Astrocyte (in vitro differentiated cells and primary cell): Measurements from ENCODE around the gene CDH13. TPM values are rescaled to one million over a fixed set of nuclear protein-coding genes. Genes with fewer than 3 reads are reported as not detected.

Source experiments
- DNase-seq: peaks from one replicate; pipeline ENCODE4 v3.0.0-alpha.2; 2010; ENCODE audit warnings: low read depth
- FAIRE-seq: peaks from 2 replicates; lab custom pipeline; 2011; peaks lifted over from hg19 to GRCh38; lab: Jason Lieb, UNC
- H2AFZ ChIP-seq: 2 replicates; pipeline ENCODE4 v1.6.0; 2012; ENCODE audit warnings: low read depth, low read length, inconsistent platforms
- H3K27ac ChIP-seq: 2 replicates; pipeline ENCODE4 v1.5.1; 2011; ENCODE audit warnings: low read depth, low read length, inconsistent platforms
- H3K27me3 ChIP-seq: 2 replicates; pipeline ENCODE4 v1.6.0; 2011; ENCODE audit warnings: low read length, inconsistent platforms; ENCODE audit not compliant: insufficient read depth
- H3K36me3 ChIP-seq: 2 replicates; pipeline ENCODE4 v1.5.1; 2011; ENCODE audit warnings: low read length, inconsistent platforms; ENCODE audit not compliant: insufficient read depth
- H3K4me1 ChIP-seq: 2 replicates; pipeline ENCODE4 v1.5.1; 2011; ENCODE audit warnings: low read length, inconsistent platforms; ENCODE audit not compliant: insufficient read depth
- H3K4me2 ChIP-seq: 2 replicates; pipeline ENCODE4 v1.6.0; 2012; ENCODE audit warnings: low read length, inconsistent platforms
- H3K4me3 ChIP-seq: 2 replicates; pipeline ENCODE4 v1.5.1; 2011; ENCODE audit warnings: low read depth, mild to moderate bottlenecking, low read length, inconsistent platforms; ENCODE audit not compliant: insufficient read depth
- H3K79me2 ChIP-seq: 2 replicates; pipeline ENCODE4 v1.6.0; 2012; ENCODE audit warnings: mild to moderate bottlenecking, low read length, inconsistent platforms; ENCODE audit not compliant: insufficient read depth
- H3K9ac ChIP-seq: 2 replicates; pipeline ENCODE4 v1.6.0; 2012; ENCODE audit warnings: mild to moderate bottlenecking, low read length, inconsistent platforms
- H3K9me3 ChIP-seq: 2 replicates; pipeline ENCODE4 v1.5.1; 2012; ENCODE audit warnings: low read depth, mild to moderate bottlenecking, low read length, inconsistent platforms; ENCODE audit not compliant: insufficient read depth
- H4K20me1 ChIP-seq: 2 replicates; pipeline ENCODE4 v1.6.0; 2012; ENCODE audit warnings: low read length, inconsistent platforms; ENCODE audit not compliant: insufficient read depth
- H3K27ac Mint-ChIP-seq: one replicate; pipeline ENCODE4 v1.8.0; 2021; ENCODE audit warnings: mild to moderate bottlenecking, mixed read lengths; ENCODE audit not compliant: unreplicated experiment
- H3K27me3 Mint-ChIP-seq: one replicate; pipeline ENCODE4 v1.8.0; 2021; ENCODE audit warnings: low read depth, mixed read lengths; ENCODE audit not compliant: unreplicated experiment
- H3K36me3 Mint-ChIP-seq: one replicate; pipeline ENCODE4 v1.8.0; 2021; ENCODE audit warnings: low read depth, mixed read lengths; ENCODE audit not compliant: unreplicated experiment
- H3K4me1 Mint-ChIP-seq: one replicate; pipeline ENCODE4 v1.8.0; 2021; ENCODE audit warnings: low read depth, mixed read lengths; ENCODE audit not compliant: unreplicated experiment
- H3K4me3 Mint-ChIP-seq: one replicate; pipeline ENCODE4 v1.8.0; 2021; ENCODE audit warnings: mild to moderate bottlenecking, moderate library complexity, mixed read lengths; ENCODE audit not compliant: unreplicated experiment
- H3K9me3 Mint-ChIP-seq: one replicate; pipeline ENCODE4 v1.8.0; 2021; ENCODE audit warnings: mild to moderate bottlenecking, mixed read lengths; ENCODE audit not compliant: unreplicated experiment
- EZH2 ChIP-seq: IDR thresholded peaks from 2 replicates; pipeline ENCODE4 v1.6.1; 2012; ENCODE audit warnings: mild to moderate bottlenecking, low read length, inconsistent platforms; ENCODE audit not compliant: insufficient read depth
- total RNA-seq: library from RNA; stranded (reverse); gene quantifications from 2 replicates; pipeline ENCODE4 v1.2.1, GENCODE V29; 2021
- TF ChIP-seq, protein P1 (sequence below): IDR thresholded peaks from 2 replicates; pipeline ENCODE4 v1.5.1; 2011; ENCODE audit warnings: low read depth, mild to moderate bottlenecking, inconsistent platforms, low read length, moderate library complexity; ENCODE audit not compliant: insufficient read depth

CDH13 gene
- total RNA-seq, 1 donor from 2014 or later: 41.7 TPM

DNA sequence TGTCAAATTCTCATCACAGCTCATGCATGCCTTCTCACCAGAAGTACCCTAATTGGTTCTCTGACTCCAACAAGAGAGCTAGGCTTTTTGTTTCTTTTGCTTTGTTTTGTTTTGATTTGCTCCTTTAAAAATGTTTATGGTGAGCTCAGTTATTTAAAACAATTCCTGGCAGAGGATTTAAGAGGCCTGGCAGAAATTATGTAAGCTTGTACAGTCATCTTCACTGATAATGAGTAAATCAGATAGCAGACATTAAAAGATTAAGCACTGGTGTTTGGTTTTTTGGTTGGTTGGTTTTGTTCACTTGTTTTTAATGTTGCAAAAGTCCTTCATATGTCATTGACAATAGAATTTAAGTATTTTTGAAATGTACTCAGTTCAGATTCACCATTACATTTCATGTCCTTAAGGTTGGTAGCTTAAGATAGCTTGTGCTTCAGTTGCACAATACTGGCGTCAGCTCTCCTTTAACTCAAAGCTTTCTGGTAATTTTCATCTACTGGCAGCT, 378.9 kb downstream of the CDH13 start:
- Histone ChIP-seq H3K4me1 (peaks cover 7% of the 10 kb centered on the region), H3K9me3 (no peaks in the 10 kb centered on the region), H3K27me3 (no peaks in the 10 kb centered on the region), H3K79me2 (no peaks in the 10 kb centered on the region), H3K4me3 (no peak overlapping the region), H3K36me3 (no peaks in the 10 kb centered on the region), H3K9ac (no peak overlapping the region), H4K20me1 (no peaks in the 10 kb centered on the region), H2AFZ (no peak overlapping the region), H3K4me2 (no peak overlapping the region), H3K27ac (no peak overlapping the region)
- Mint-ChIP-seq H3K4me3 (no peak overlapping the region), H3K36me3 (no peaks in the 10 kb centered on the region), H3K4me1 (peaks cover 10% of the 10 kb centered on the region), H3K27me3 (no peaks in the 10 kb centered on the region), H3K9me3 (peaks cover 5% of the 10 kb centered on the region), H3K27ac (no peak overlapping the region)
- no peak for TF ChIP-seq EZH2
- TF ChIP-seq, protein P1, sequence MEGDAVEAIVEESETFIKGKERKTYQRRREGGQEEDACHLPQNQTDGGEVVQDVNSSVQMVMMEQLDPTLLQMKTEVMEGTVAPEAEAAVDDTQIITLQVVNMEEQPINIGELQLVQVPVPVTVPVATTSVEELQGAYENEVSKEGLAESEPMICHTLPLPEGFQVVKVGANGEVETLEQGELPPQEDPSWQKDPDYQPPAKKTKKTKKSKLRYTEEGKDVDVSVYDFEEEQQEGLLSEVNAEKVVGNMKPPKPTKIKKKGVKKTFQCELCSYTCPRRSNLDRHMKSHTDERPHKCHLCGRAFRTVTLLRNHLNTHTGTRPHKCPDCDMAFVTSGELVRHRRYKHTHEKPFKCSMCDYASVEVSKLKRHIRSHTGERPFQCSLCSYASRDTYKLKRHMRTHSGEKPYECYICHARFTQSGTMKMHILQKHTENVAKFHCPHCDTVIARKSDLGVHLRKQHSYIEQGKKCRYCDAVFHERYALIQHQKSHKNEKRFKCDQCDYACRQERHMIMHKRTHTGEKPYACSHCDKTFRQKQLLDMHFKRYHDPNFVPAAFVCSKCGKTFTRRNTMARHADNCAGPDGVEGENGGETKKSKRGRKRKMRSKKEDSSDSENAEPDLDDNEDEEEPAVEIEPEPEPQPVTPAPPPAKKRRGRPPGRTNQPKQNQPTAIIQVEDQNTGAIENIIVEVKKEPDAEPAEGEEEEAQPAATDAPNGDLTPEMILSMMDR: no peak
- DNase-seq (no peak), FAIRE-seq (no peak)

DNA sequence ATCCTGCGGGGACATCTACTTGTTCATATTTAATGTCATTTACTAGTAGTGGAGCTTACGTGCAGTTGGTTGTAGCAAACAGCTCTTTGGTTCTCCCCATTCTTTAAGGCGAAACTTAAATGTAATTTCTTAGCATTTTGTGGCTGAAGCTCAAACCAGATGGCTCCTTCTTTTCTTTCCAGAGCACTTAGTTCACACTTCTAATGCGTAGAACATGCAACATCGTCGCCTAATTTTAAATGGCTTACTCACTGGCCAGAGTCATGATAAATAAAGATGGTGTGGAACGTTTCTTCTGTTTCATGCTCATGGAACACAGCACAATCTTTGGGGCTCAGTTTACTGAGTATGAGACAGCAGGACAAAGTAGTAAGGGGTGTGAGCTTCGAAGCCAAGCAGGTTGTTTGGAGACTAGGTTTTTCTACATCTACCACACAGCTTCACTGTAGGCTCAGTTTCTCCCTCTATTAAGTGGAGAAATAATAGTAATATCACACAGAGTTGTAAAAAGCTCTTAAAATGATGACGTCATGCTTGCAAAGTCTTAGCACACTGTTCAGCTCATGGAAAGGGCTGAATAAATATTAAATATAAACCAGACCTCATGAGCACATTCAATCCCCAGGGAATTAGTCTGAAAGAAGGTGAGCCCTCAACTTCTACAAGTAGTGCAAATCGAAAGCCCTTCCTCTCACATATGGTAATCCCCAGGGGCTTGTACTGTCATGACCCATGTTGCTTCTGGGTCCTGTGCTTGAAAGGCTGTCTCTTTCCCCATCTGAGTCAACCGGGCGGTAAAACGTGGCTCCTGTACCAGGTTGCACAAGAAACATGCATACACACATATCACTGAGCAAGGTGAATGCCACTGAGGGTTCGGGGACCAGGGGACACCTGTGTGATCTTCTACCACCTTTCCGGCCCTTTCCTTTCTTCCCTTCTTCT, 384.3 kb downstream of the CDH13 start:
- H3K4me1 ChIP-seq: no peaks in the 10 kb centered on the region
- no peaks in the 10 kb centered on the region for H3K36me3 Mint-ChIP-seq
- H3K27ac ChIP-seq: no peak overlapping the region
- H3K4me2 ChIP-seq: no peak overlapping the region
- no peaks in the 10 kb centered on the region for H3K79me2 ChIP-seq
- TF ChIP-seq, protein P1: no peak
- TF ChIP-seq EZH2: no peak
- H3K9ac ChIP-seq: no peak overlapping the region
- H3K36me3 ChIP-seq: no peaks in the 10 kb centered on the region
- no peak for FAIRE-seq
- DNase-seq: no peak
- H3K9me3 ChIP-seq: no peaks in the 10 kb centered on the region
- H3K27me3 ChIP-seq: no peaks in the 10 kb centered on the region
- H3K4me3 Mint-ChIP-seq: no peak overlapping the region
- peaks cover 2% of the 10 kb centered on the region for H3K4me1 Mint-ChIP-seq
- no peak overlapping the region for H2AFZ ChIP-seq
- H3K27me3 Mint-ChIP-seq: no peaks in the 10 kb centered on the region
- H3K4me3 ChIP-seq: no peak overlapping the region
- H3K27ac Mint-ChIP-seq: no peak overlapping the region
- no peaks in the 10 kb centered on the region for H4K20me1 ChIP-seq
- no peaks in the 10 kb centered on the region for H3K9me3 Mint-ChIP-seq
